ENCODE measurements around the gene CIB2.

Gene CIB2

DNA sequence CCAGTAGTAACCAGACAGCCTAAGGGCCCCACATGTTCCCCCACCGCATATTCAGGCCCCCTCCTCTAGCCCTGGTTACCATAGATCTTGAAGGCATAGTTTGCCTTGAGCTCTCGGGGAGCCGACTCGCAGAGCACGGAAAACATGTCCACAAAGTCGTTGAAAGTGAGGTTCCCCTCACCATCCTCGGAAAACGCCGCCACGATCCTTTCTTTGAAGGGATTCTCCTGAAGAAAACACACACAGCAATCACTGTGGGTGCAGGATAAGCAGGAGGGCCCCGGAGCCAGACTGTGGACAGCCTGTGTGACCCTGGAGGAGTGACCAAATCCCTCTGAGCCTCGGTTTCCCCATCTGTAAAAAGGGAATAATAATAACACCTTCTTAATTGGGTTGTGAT is 22.1 kb downstream of the CIB2 start:
- ChIA-PET CTCF (interaction anchor here (0.6 to 11.3 kb wide), 43 partner anchors 9 to 201 kb away, joined by 3 to 206 read pairs (median 5); partner anchors contain the start of gene SH2D7), POLR2A (interaction anchor here (0.6 kb wide), 1 partner anchor 501 kb away, joined by 3 read pairs; no protein-coding TSS in a partner anchor)
- Histone ChIP-seq H3K9me3 (ENCODE audit: control insufficient read depth, insufficient read depth, low read depth, low read length) (no peaks in the 10 kb centered on the region), H3K36me3 (ENCODE audit: control insufficient read depth in 2 of 2, insufficient read depth in 1 of 2, low read length in 2 of 2) (peaks cover 0 to 7% of the 10 kb centered on the region in 2 experiments; a peak in 2 of 3 replicates), H3K4me3 (ENCODE audit: low read depth, low read length) (no peak overlapping the region), H3K27ac (ENCODE audit: extremely low read depth, low read depth, low read length) (no peak overlapping the region), H3K4me1 (ENCODE audit: control insufficient read depth, insufficient read depth, low read length) (no peaks in the 10 kb centered on the region)
- TF ChIP-seq, protein P1, sequence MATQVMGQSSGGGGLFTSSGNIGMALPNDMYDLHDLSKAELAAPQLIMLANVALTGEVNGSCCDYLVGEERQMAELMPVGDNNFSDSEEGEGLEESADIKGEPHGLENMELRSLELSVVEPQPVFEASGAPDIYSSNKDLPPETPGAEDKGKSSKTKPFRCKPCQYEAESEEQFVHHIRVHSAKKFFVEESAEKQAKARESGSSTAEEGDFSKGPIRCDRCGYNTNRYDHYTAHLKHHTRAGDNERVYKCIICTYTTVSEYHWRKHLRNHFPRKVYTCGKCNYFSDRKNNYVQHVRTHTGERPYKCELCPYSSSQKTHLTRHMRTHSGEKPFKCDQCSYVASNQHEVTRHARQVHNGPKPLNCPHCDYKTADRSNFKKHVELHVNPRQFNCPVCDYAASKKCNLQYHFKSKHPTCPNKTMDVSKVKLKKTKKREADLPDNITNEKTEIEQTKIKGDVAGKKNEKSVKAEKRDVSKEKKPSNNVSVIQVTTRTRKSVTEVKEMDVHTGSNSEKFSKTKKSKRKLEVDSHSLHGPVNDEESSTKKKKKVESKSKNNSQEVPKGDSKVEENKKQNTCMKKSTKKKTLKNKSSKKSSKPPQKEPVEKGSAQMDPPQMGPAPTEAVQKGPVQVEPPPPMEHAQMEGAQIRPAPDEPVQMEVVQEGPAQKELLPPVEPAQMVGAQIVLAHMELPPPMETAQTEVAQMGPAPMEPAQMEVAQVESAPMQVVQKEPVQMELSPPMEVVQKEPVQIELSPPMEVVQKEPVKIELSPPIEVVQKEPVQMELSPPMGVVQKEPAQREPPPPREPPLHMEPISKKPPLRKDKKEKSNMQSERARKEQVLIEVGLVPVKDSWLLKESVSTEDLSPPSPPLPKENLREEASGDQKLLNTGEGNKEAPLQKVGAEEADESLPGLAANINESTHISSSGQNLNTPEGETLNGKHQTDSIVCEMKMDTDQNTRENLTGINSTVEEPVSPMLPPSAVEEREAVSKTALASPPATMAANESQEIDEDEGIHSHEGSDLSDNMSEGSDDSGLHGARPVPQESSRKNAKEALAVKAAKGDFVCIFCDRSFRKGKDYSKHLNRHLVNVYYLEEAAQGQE (tag by site-specific recombination; IDR thresholded peaks at IDR 0.05): no peak
- TF ChIP-seq, protein P2, sequence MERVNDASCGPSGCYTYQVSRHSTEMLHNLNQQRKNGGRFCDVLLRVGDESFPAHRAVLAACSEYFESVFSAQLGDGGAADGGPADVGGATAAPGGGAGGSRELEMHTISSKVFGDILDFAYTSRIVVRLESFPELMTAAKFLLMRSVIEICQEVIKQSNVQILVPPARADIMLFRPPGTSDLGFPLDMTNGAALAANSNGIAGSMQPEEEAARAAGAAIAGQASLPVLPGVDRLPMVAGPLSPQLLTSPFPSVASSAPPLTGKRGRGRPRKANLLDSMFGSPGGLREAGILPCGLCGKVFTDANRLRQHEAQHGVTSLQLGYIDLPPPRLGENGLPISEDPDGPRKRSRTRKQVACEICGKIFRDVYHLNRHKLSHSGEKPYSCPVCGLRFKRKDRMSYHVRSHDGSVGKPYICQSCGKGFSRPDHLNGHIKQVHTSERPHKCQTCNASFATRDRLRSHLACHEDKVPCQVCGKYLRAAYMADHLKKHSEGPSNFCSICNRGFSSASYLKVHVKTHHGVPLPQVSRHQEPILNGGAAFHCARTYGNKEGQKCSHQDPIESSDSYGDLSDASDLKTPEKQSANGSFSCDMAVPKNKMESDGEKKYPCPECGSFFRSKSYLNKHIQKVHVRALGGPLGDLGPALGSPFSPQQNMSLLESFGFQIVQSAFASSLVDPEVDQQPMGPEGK (tag by site-specific recombination; IDR thresholded peaks at IDR 0.05): no peak
- TF ChIP-seq ZNF544 (tag by site-specific recombination; IDR thresholded peaks at IDR 0.05): no peak
- TF ChIP-seq BCL11A (tag by site-specific recombination; IDR thresholded peaks at IDR 0.05; ENCODE audit: low read depth): no peak
- TF ChIP-seq ZNF184 (tag by site-specific recombination; IDR thresholded peaks at IDR 0.05): no peak

DNA sequence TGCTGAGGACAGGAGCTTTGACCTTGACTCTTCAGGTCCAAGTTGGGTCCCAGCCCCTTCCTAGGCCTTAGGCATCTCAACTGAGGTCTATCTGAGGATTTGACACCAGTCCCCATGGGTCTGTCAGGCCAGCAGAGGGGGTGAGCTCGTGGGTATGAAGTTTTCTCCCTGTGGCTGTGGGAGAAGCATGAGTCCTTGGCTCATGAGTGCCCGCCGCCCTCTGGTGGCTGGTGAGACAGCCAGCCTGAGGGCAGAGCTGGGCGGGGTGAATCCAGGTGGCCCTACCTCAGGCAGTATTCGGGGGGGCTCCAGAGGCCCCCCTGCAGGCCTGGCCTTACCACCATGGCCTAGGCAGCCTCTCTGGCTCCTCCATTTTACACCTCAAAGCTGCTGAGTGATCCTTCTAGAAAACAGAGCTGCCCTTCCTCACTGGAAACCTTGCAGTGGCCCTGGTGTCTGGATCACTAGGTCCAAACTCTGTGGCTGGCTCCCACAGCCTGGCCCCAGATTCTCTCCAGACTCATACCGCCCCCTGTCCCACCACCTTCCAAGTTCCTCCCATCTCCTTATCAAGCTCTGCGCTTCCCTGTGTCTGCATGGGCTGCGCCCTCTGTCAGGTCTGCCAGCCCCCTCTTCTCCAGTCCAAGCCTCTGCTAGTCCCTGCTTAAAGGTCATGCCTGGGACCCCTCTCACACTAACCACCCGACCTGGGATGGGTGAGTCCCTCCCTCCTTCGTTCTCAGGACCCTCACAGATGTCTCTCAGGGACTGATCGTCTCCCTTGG is 22.8 kb downstream of the CIB2 start:
- Histone ChIP-seq H3K36me3 (ENCODE audit: control insufficient read depth in 2 of 2, insufficient read depth in 1 of 2, low read length in 2 of 2) (peaks cover 0 to 7% of the 10 kb centered on the region in 2 experiments; a peak in 2 of 3 replicates), H3K4me3 (ENCODE audit: low read depth, low read length) (no peak overlapping the region), H3K27ac (ENCODE audit: extremely low read depth, low read depth, low read length) (no peak overlapping the region), H3K4me1 (ENCODE audit: control insufficient read depth, insufficient read depth, low read length) (no peaks in the 10 kb centered on the region), H3K9me3 (ENCODE audit: control insufficient read depth, insufficient read depth, low read depth, low read length) (no peaks in the 10 kb centered on the region)
- ChIA-PET POLR2A (interaction anchor here (0.7 kb wide), 1 partner anchor 89 kb away, joined by 3 read pairs; no protein-coding TSS in a partner anchor), CTCF (interaction anchor here (0.6 to 11.3 kb wide), 60 partner anchors 9 to 471 kb away, joined by 3 to 206 read pairs (median 4); partner anchors contain the start of genes SH2D7 and TBC1D2B)
- TF ChIP-seq ZNF501 (tag by site-specific recombination; IDR thresholded peaks at IDR 0.05) (0 out of 2 replicates have a peak, but pooled peaks have one; percentile 32), ZEB2 (tag by site-specific recombination; IDR thresholded peaks at IDR 0.05) (0 out of 2 replicates have a peak, but pooled peaks have one; percentile 26), ZNF830 (tag by site-specific recombination; IDR thresholded peaks at IDR 0.05; ENCODE audit: low read depth) (no peak), OVOL3 (tag by site-specific recombination; IDR thresholded peaks at IDR 0.05) (no peak), ZNF660 (tag by site-specific recombination; IDR thresholded peaks at IDR 0.05) (0 out of 2 replicates have a peak, but pooled peaks have one; percentile 57), KLF16 (tag by site-specific recombination; IDR thresholded peaks at IDR 0.05) (0 out of 2 replicates have a peak, but pooled peaks have one; percentile 18), ZNF654 (tag by site-specific recombination; IDR thresholded peaks at IDR 0.05; ENCODE audit: low read depth) (peak; percentile 61), GLIS2 (tag by site-specific recombination; IDR thresholded peaks at IDR 0.05) (peak; percentile 41; the same call in 1 of the 2 replicates)
- TF ChIP-seq, protein P3, sequence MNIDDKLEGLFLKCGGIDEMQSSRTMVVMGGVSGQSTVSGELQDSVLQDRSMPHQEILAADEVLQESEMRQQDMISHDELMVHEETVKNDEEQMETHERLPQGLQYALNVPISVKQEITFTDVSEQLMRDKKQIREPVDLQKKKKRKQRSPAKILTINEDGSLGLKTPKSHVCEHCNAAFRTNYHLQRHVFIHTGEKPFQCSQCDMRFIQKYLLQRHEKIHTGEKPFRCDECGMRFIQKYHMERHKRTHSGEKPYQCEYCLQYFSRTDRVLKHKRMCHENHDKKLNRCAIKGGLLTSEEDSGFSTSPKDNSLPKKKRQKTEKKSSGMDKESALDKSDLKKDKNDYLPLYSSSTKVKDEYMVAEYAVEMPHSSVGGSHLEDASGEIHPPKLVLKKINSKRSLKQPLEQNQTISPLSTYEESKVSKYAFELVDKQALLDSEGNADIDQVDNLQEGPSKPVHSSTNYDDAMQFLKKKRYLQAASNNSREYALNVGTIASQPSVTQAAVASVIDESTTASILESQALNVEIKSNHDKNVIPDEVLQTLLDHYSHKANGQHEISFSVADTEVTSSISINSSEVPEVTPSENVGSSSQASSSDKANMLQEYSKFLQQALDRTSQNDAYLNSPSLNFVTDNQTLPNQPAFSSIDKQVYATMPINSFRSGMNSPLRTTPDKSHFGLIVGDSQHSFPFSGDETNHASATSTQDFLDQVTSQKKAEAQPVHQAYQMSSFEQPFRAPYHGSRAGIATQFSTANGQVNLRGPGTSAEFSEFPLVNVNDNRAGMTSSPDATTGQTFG (tag by site-specific recombination; IDR thresholded peaks at IDR 0.05; ENCODE audit: borderline replicate concordance): no peak
- TF ChIP-seq, protein P2 (tag by site-specific recombination; IDR thresholded peaks at IDR 0.05): peak; percentile 65; the same call in 1 of the 2 replicates
- TF ChIP-seq, protein P4, sequence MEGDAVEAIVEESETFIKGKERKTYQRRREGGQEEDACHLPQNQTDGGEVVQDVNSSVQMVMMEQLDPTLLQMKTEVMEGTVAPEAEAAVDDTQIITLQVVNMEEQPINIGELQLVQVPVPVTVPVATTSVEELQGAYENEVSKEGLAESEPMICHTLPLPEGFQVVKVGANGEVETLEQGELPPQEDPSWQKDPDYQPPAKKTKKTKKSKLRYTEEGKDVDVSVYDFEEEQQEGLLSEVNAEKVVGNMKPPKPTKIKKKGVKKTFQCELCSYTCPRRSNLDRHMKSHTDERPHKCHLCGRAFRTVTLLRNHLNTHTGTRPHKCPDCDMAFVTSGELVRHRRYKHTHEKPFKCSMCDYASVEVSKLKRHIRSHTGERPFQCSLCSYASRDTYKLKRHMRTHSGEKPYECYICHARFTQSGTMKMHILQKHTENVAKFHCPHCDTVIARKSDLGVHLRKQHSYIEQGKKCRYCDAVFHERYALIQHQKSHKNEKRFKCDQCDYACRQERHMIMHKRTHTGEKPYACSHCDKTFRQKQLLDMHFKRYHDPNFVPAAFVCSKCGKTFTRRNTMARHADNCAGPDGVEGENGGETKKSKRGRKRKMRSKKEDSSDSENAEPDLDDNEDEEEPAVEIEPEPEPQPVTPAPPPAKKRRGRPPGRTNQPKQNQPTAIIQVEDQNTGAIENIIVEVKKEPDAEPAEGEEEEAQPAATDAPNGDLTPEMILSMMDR (tag by site-specific recombination; IDR thresholded peaks at IDR 0.05): peak; percentile 95
